ENCODE data around the gene GATA6. TPM values are rescaled to one million over a fixed set of nuclear protein-coding genes. Genes with fewer than 3 reads are reported as not detected.

The GATA6 gene
- polyA plus RNA-seq, 1 donor (not counting 4 experiments of a cell fraction or from before 2014, with no cell fraction given), result 0.37 TPM

DNA sequence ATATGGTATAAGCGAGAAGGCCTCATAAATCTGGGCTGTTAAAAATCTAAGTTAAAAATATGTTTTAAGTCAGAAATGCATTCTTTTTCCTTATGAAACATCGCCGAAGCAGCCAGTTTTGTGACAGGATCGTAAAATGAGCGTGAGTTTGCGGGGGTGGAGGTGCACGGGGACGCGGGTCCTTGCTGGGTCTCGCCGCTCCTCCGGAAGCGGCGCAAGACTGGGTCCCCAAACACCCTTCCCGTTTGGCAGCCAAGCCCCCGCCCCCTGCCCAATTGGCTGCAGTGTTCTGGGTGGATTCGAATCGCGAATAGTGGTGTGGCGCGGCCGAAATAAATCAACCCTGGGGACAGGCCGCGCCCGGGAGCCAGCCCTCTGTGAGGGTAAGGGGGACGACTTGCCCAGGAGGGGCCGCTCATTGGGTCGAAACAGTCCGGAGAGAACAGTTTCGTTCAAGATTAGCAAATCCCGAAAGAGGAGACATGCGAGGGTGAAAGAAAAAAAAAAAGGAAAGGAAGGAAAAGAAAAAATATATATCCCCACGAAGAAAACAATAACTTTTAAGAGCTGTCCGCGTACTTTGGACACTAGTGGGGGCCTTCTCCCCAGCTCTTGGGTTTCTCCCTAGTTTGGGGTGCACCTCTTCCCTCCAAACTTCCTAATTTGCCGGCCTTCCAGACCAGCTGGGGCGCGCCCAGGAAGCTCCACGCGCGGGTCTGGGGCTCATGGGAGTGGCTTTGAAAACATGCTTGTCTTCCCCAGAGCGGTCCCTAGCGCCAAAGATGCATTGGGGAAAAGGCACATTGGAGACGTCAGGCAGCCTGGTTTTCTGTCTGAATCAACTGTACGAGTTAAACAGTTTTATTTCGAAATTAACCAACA, 3.1 kb upstream of the GATA6 start:
- H3K27ac ChIP-seq (ENCODE audit: control insufficient read depth, insufficient read depth, low read length), result no peak overlapping the region
- no peak for FAIRE-seq

DNA sequence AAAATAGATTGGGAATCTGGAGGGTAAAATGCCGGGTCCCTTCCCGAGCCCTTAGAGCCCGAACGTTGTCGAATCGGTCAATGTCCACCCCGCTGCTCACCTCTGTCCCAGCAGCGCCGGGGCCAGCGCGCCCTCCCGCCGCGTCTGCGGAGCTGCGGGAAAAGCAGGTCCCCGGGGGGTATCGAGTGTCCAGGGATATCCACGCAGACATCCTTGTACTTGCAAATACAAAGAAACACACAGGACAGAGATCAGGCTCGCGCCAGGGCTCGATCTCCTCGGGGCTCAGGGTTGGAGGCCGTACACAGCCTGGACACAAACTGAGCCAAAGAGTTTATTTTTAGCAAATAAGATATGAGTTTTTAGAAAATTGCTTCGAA, 2.3 kb upstream of the GATA6 start:
- no peak for FAIRE-seq
- Histone ChIP-seq H3K9me3 (ENCODE audit: control insufficient read depth, low read depth, low read length) (peaks cover 2% of the 10 kb centered on the region), H3K27me3 (ENCODE audit: control insufficient read depth, extremely low read depth, insufficient read depth, low read length) (peaks cover 85% of the 10 kb centered on the region), H3K79me2 (ENCODE audit: control insufficient read depth, insufficient read depth, low read length) (no peaks in the 10 kb centered on the region), H4K20me1 (ENCODE audit: control insufficient read depth, extremely low read depth, insufficient read depth, low read length) (no peaks in the 10 kb centered on the region), H3K9me1 (ENCODE audit: control insufficient read depth, extremely low read depth, insufficient read depth, low read length) (no peaks in the 10 kb centered on the region), H3K4me3 (ENCODE audit: control insufficient read depth in 2 of 3, extremely low read depth in 1 of 3, insufficient read depth in 2 of 3, low read depth in 1 of 3, low read length in 3 of 3) (no peak overlapping the region), H3K9ac (ENCODE audit: control insufficient read depth, extremely low read depth, insufficient read depth, low read length) (no peak overlapping the region), H3K36me3 (ENCODE audit: control insufficient read depth in 2 of 2, extremely low read depth in 1 of 2, insufficient read depth in 2 of 2, low read length in 2 of 2) (no peaks in the 10 kb centered on the region), H3K4me2 (ENCODE audit: control insufficient read depth, extremely low read depth, insufficient read depth, low read depth, low read length) (no peak overlapping the region), H3K4me1 (ENCODE audit: control insufficient read depth, extremely low read depth, insufficient read depth, low read length) (peaks cover 5% of the 10 kb centered on the region), H2AFZ (ENCODE audit: control insufficient read depth, low read length) (no peak overlapping the region), H3K27ac (ENCODE audit: control insufficient read depth, insufficient read depth, low read length) (no peak overlapping the region)
- DNase-seq (ENCODE audit: low read depth, low spot score), result no peak
- no peak for TF ChIP-seq EZH2 (IDR thresholded peaks at IDR 0.05; ENCODE audit: low read length)
- no peak for TF ChIP-seq CTCF (optimal IDR thresholded peaks at IDR 0.05 in 1 of 3, IDR thresholded peaks at IDR 0.05 in 1 of 3, conservative IDR thresholded peaks at IDR 0.05 in 1 of 3; ENCODE audit: extremely low read depth in 1 of 3, insufficient read depth in 2 of 3, low read length in 3 of 3)
- dilution Hi-C loops (cut with MboI; ENCODE audit: extremely low pct_ligation_motif_present, low sequenced_read_pairs), result no loop called here

More for the DNA sequence above, 3.1 kb upstream of the GATA6 start:
- H2AFZ ChIP-seq (ENCODE audit: control insufficient read depth, low read length), result no peak overlapping the region
- peaks cover 2% of the 10 kb centered on the region for H3K9me3 ChIP-seq (ENCODE audit: control insufficient read depth, low read depth, low read length)
- dilution Hi-C loops (cut with MboI; ENCODE audit: extremely low pct_ligation_motif_present, low sequenced_read_pairs), result no loop called here
- no peak overlapping the region for H3K9ac ChIP-seq (ENCODE audit: control insufficient read depth, extremely low read depth, insufficient read depth, low read length)
- DNase-seq (ENCODE audit: low read depth, low spot score), result no peak
- no peaks in the 10 kb centered on the region for H3K79me2 ChIP-seq (ENCODE audit: control insufficient read depth, insufficient read depth, low read length)
- H3K4me2 ChIP-seq (ENCODE audit: control insufficient read depth, extremely low read depth, insufficient read depth, low read depth, low read length), result no peak overlapping the region
- no peaks in the 10 kb centered on the region for H3K9me1 ChIP-seq (ENCODE audit: control insufficient read depth, extremely low read depth, insufficient read depth, low read length)
- TF ChIP-seq EZH2 (IDR thresholded peaks at IDR 0.05; ENCODE audit: low read length) (peak; percentile 67), CTCF (optimal IDR thresholded peaks at IDR 0.05 in 1 of 3, IDR thresholded peaks at IDR 0.05 in 1 of 3, conservative IDR thresholded peaks at IDR 0.05 in 1 of 3; ENCODE audit: extremely low read depth in 1 of 3, insufficient read depth in 2 of 3, low read length in 3 of 3) (no peak)
- no peak overlapping the region for H3K4me3 ChIP-seq (ENCODE audit: control insufficient read depth in 2 of 3, extremely low read depth in 1 of 3, insufficient read depth in 2 of 3, low read depth in 1 of 3, low read length in 3 of 3)
- H3K36me3 ChIP-seq (ENCODE audit: control insufficient read depth in 2 of 2, extremely low read depth in 1 of 2, insufficient read depth in 2 of 2, low read length in 2 of 2), result no peaks in the 10 kb centered on the region
- H3K27me3 ChIP-seq (ENCODE audit: control insufficient read depth, extremely low read depth, insufficient read depth, low read length), result peaks cover 86% of the 10 kb centered on the region
- peaks cover 4% of the 10 kb centered on the region for H3K4me1 ChIP-seq (ENCODE audit: control insufficient read depth, extremely low read depth, insufficient read depth, low read length)
- H4K20me1 ChIP-seq (ENCODE audit: control insufficient read depth, extremely low read depth, insufficient read depth, low read length), result no peaks in the 10 kb centered on the region

Data from keratinocyte (primary cell).